Mesendoderm (in vitro differentiated cells): ENCODE data around the gene SORCS2.
A peak's percentile ranks its signal among the peaks of the same experiment; 100 is the strongest.

ENCODE experiments used
- DNase-seq: peaks from one replicate; pipeline ENCODE4 v3.0.0; 2013
- H2AK5ac ChIP-seq: 2 replicates; pipeline ENCODE4 v1.6.1; 2013; ENCODE audit warnings: low read length, inconsistent platforms
- H2BK120ac ChIP-seq: 2 replicates; pipeline ENCODE4 v1.6.1; 2013; ENCODE audit warnings: low read depth, mild to moderate bottlenecking, low read length, moderate library complexity, mixed read lengths
- H2BK15ac ChIP-seq: replicated peaks from 2 replicates; pipeline ENCODE4 v1.6.1; 2013; ENCODE audit warnings: low read depth, mild to moderate bottlenecking, moderate library complexity
- H2BK5ac ChIP-seq: 2 replicates; pipeline ENCODE4 v1.6.1; 2013; ENCODE audit warnings: low read length, inconsistent platforms
- H3K18ac ChIP-seq: 2 replicates; pipeline ENCODE4 v1.6.1; 2013; ENCODE audit warnings: mild to moderate bottlenecking, low read length, mixed read lengths
- H3K23ac ChIP-seq: one replicate; pipeline ENCODE4 v1.6.1; 2013; ENCODE audit warnings: low read length
- H3K27ac ChIP-seq: 2 replicates; pipeline ENCODE4 v1.5.1; 2013; ENCODE audit warnings: low read depth, mild to moderate bottlenecking, inconsistent platforms, low read length, moderate library complexity
- H3K27me3 ChIP-seq: 2 replicates; pipeline ENCODE4 v1.6.1; 2013; ENCODE audit warnings: low read length, control low read depth, mild to moderate bottlenecking, inconsistent platforms; ENCODE audit not compliant: insufficient read depth, poor library complexity
- H3K36me3 ChIP-seq: 2 replicates; pipeline ENCODE4 v1.6.1; 2013; ENCODE audit warnings: low read length, inconsistent platforms; ENCODE audit not compliant: control insufficient read depth, insufficient read depth
- H3K4ac ChIP-seq: one replicate; pipeline ENCODE4 v1.6.1; 2013; ENCODE audit warnings: low read depth, mild to moderate bottlenecking, low read length, moderate library complexity
- H3K4me1 ChIP-seq: 2 replicates; pipeline ENCODE4 v1.6.1; 2013; ENCODE audit warnings: low read depth, low read length, inconsistent platforms; ENCODE audit not compliant: control insufficient read depth
- H3K4me2 ChIP-seq: 2 replicates; pipeline ENCODE4 v1.6.1; 2013; ENCODE audit warnings: low read length
- H3K4me3 ChIP-seq: 2 replicates; pipeline ENCODE4 v1.5.1; 2013; ENCODE audit warnings: mild to moderate bottlenecking, low read length
- H3K56ac ChIP-seq: one replicate; pipeline ENCODE4 v1.6.1; 2013; ENCODE audit warnings: low read length
- H3K79me1 ChIP-seq: 2 replicates; pipeline ENCODE4 v1.6.1; 2013; ENCODE audit warnings: low read length, inconsistent platforms
- H3K79me2 ChIP-seq: 2 replicates; pipeline ENCODE4 v1.6.1; 2013; ENCODE audit warnings: mild to moderate bottlenecking, low read length; ENCODE audit not compliant: control insufficient read depth, insufficient read depth
- H3K9ac ChIP-seq: 2 replicates; pipeline ENCODE4 v1.6.1; 2013; ENCODE audit warnings: low read length, inconsistent platforms
- H4K5ac ChIP-seq: one replicate; pipeline ENCODE4 v1.6.1; 2013; ENCODE audit warnings: low read length
- H4K8ac ChIP-seq: one replicate; pipeline ENCODE4 v1.6.1; 2013; ENCODE audit warnings: low read depth, mild to moderate bottlenecking, control low read depth, low read length, moderate library complexity
- WGBS: extraction: QIAGEN DNeasy Blood & Tissue Kit; methylation state at CpG from one replicate; pipeline ENCODE4 v1.1.7; 2013; ENCODE audit warnings: low lambda C conversion rate, missing lambda C conversion rate; ENCODE audit not compliant: insufficient coverage; ENCODE audit errors: extremely low coverage; 5-methylcytosine and 5-hydroxymethylcytosine counted together

Gene SORCS2

GRCh38 chr4:7649411-7649740 lies 457.0 kb downstream of the SORCS2 start:
- Histone ChIP-seq H3K4ac (no peak overlapping the region), H3K27me3 (no peaks in the 10 kb centered on the region), H3K79me1 (no peaks in the 10 kb centered on the region), H2BK15ac (no peak overlapping the region), H4K5ac (no peak overlapping the region), H2BK120ac (no peak overlapping the region), H3K27ac (no peak overlapping the region), H2BK5ac (no peak overlapping the region), H3K36me3 (no peaks in the 10 kb centered on the region), H3K4me3 (no peak overlapping the region), H3K9ac (no peak overlapping the region), H3K4me2 (no peak overlapping the region), H4K8ac (no peak overlapping the region), H3K4me1 (no peaks in the 10 kb centered on the region), H3K79me2 (no peaks in the 10 kb centered on the region), H2AK5ac (no peak overlapping the region), H3K18ac (no peak overlapping the region), H3K23ac (no peak overlapping the region), H3K56ac (no peak overlapping the region)
- no peak for DNase-seq
- WGBS: no CpG with 5 or more reads among the region's 5 CpGs

- H3K36me3 ChIP-seq: no peaks in the 10 kb centered on the region
- no peaks in the 10 kb centered on the region for H3K27me3 ChIP-seq
- H2BK120ac ChIP-seq: no peak overlapping the region
- H3K9ac ChIP-seq: no peak overlapping the region
- H3K4ac ChIP-seq: no peak overlapping the region
- H3K56ac ChIP-seq: no peak overlapping the region
- H3K4me2 ChIP-seq: no peak overlapping the region
- no peaks in the 10 kb centered on the region for H3K4me1 ChIP-seq
- no peak overlapping the region for H2AK5ac ChIP-seq
- H4K5ac ChIP-seq: no peak overlapping the region
- no peak overlapping the region for H3K4me3 ChIP-seq
- WGBS: no CpG with 5 or more reads among the region's 32 CpGs
- no peaks in the 10 kb centered on the region for H3K79me2 ChIP-seq
- H2BK5ac ChIP-seq: no peak overlapping the region
- no peak overlapping the region for H4K8ac ChIP-seq
- no peak overlapping the region for H3K27ac ChIP-seq
- DNase-seq: no peak
- no peaks in the 10 kb centered on the region for H3K79me1 ChIP-seq
- no peak overlapping the region for H3K23ac ChIP-seq
- H2BK15ac ChIP-seq: no peak overlapping the region
- no peak overlapping the region for H3K18ac ChIP-seq
Measured at GRCh38 chr4:7649741-7650531, 457.6 kb downstream of the SORCS2 start.

DNA sequence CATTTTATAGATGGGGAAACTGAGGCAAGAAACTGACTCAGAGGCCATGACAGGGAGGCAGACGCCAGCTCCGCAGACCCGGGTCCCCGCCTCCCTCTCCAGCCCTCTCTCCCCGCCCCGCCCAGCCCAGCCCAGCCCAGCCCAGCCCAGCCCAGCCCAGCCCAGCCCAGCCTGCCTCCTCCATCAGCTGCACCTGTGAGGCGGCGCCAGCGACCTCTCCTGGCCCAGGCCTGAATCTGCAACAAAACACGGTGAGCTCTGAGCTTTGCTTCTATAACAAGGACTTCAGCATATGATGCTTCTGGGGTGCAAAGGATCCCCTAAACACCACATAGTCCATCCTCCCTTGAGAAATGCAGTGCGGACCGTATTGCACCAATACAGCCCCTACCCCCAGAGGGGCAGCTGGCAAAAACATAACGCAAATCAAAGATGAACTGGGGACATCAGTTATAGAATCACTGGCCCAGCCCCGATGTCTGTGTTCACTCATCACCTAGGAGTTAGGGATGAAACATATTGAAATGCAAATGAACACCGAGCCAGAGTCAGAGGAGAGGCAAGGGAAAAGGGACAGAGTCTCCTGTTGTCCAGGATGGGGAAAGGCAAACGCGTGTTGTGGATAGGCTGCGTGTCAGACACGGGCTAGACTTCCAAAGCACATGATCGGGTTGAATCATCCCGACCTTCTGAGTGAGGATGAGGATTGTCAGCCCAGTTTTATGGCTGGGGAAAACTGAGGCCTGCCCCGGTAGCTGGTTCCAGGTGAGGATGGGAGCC lies 458.5 kb downstream of the SORCS2 start:
- Histone ChIP-seq H3K4me1 (no peaks in the 10 kb centered on the region), H2AK5ac (no peak overlapping the region)
- DNase-seq: peak; percentile 81

DNA sequence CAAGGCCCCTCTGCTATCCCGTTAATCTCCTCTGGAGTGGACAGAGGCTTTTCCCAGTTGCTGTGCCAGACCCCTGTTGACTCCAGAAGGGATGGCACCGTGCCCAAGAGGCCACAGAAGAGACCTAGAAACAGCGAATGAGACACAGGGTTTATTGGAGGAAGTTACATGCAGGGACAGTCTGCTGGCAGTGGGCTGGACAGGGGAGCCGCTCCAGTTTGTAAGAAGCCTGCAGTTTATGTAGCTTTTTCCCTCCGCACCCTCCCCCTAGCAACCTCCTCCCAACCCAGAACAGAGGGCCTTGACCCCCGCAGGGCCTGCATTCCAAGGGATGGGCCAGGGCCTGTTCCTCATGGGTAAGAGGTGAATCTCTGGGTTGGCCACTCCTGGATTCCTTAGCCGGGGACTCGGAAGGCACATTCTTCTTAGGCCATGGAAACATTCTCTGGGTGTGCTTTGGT lies 459.2 kb downstream of the SORCS2 start:
- H2BK15ac ChIP-seq: no peak overlapping the region
- no peak overlapping the region for H2BK5ac ChIP-seq
- no CpG with 5 or more reads among the region's 8 CpGs for WGBS
- H3K79me2 ChIP-seq: no peaks in the 10 kb centered on the region
- H3K9ac ChIP-seq: no peak overlapping the region
- no peak overlapping the region for H3K4ac ChIP-seq
- no peaks in the 10 kb centered on the region for H3K27me3 ChIP-seq
- H2AK5ac ChIP-seq: no peak overlapping the region
- no peak overlapping the region for H2BK120ac ChIP-seq
- no peaks in the 10 kb centered on the region for H3K36me3 ChIP-seq
- no peak overlapping the region for H3K18ac ChIP-seq
- no peak overlapping the region for H3K56ac ChIP-seq
- no peak overlapping the region for H3K23ac ChIP-seq
- H4K5ac ChIP-seq: no peak overlapping the region
- no peak overlapping the region for H3K27ac ChIP-seq
- no peaks in the 10 kb centered on the region for H3K79me1 ChIP-seq
- no peaks in the 10 kb centered on the region for H3K4me1 ChIP-seq
- H3K4me3 ChIP-seq: no peak overlapping the region
- peak; percentile 87 for DNase-seq
- H4K8ac ChIP-seq: no peak overlapping the region
- H3K4me2 ChIP-seq: no peak overlapping the region

More for the DNA sequence above, 458.5 kb downstream of the SORCS2 start:
- WGBS: no CpG with 5 or more reads among the region's 22 CpGs
- H3K36me3 ChIP-seq: no peaks in the 10 kb centered on the region
- no peak overlapping the region for H3K18ac ChIP-seq
- H3K4me3 ChIP-seq: no peak overlapping the region
- H4K5ac ChIP-seq: no peak overlapping the region
- H3K79me2 ChIP-seq: no peaks in the 10 kb centered on the region
- H3K4ac ChIP-seq: no peak overlapping the region
- H3K56ac ChIP-seq: no peak overlapping the region
- no peak overlapping the region for H3K9ac ChIP-seq
- no peak overlapping the region for H2BK5ac ChIP-seq
- no peak overlapping the region for H3K27ac ChIP-seq
- H3K23ac ChIP-seq: no peak overlapping the region
- no peaks in the 10 kb centered on the region for H3K27me3 ChIP-seq
- no peak overlapping the region for H3K4me2 ChIP-seq
- H4K8ac ChIP-seq: no peak overlapping the region
- H2BK15ac ChIP-seq: no peak overlapping the region
- H2BK120ac ChIP-seq: no peak overlapping the region
- H3K79me1 ChIP-seq: no peaks in the 10 kb centered on the region

GRCh38 chr4:7652006-7652405 lies 459.7 kb downstream of the SORCS2 start:
- no peaks in the 10 kb centered on the region for H3K79me2 ChIP-seq
- no peak overlapping the region for H4K8ac ChIP-seq
- H3K79me1 ChIP-seq: no peaks in the 10 kb centered on the region
- H3K27me3 ChIP-seq: no peaks in the 10 kb centered on the region
- no peak overlapping the region for H2BK120ac ChIP-seq
- H3K18ac ChIP-seq: no peak overlapping the region
- H2BK5ac ChIP-seq: no peak overlapping the region
- H3K23ac ChIP-seq: no peak overlapping the region
- no peak overlapping the region for H3K9ac ChIP-seq
- no peak overlapping the region for H2AK5ac ChIP-seq
- no peaks in the 10 kb centered on the region for H3K36me3 ChIP-seq
- no peak overlapping the region for H3K4me2 ChIP-seq
- H3K4ac ChIP-seq: no peak overlapping the region
- no CpG with 5 or more reads among the region's 8 CpGs for WGBS
- no peaks in the 10 kb centered on the region for H3K4me1 ChIP-seq
- peak overlapping the region; percentile 42 for H3K56ac ChIP-seq
- no peak overlapping the region for H2BK15ac ChIP-seq
- H3K27ac ChIP-seq: no peak overlapping the region
- H3K4me3 ChIP-seq: no peak overlapping the region
- no peak for DNase-seq
- H4K5ac ChIP-seq: no peak overlapping the region
